SK-N-SH (cell line): ENCODE data around the gene CNOT4.

Experiments used
- CTCF ChIP-seq: fragments of 200-600 bp; sonication (generic); IDR thresholded peaks from 2 replicates; pipeline ENCODE4 v1.6.1; 2017; ENCODE audit warnings: antibody characterized with exemption, mild to moderate bottlenecking, moderate library complexity
- RCOR1 ChIP-seq: fragments of 150-350 bp; IDR thresholded peaks from 2 replicates; pipeline ENCODE4 v1.6.1; 2017; ENCODE audit warnings: antibody characterized with exemption, low read length
- SIN3A ChIP-seq: IDR thresholded peaks from 2 replicates; pipeline ENCODE4 v1.6.1; 2012; ENCODE audit warnings: low read depth, mild to moderate bottlenecking, low read length, moderate library complexity, borderline replicate concordance
- TAF1 ChIP-seq: IDR thresholded peaks from 2 replicates; pipeline ENCODE4 v1.6.1; 2012; ENCODE audit warnings: low read depth, mild to moderate bottlenecking, low read length, moderate library complexity, borderline replicate concordance

GRCh38 chr7:135335628-135336139, 174.2 kb downstream of the CNOT4 start:
- no peak for TF ChIP-seq SIN3A
- TF ChIP-seq CTCF = peak; percentile 60
- peak; percentile 35; the same call in 1 of the 2 replicates for TF ChIP-seq RCOR1
- no peak for TF ChIP-seq TAF1
